Measurements from ENCODE around the gene MYL11.

DNA sequence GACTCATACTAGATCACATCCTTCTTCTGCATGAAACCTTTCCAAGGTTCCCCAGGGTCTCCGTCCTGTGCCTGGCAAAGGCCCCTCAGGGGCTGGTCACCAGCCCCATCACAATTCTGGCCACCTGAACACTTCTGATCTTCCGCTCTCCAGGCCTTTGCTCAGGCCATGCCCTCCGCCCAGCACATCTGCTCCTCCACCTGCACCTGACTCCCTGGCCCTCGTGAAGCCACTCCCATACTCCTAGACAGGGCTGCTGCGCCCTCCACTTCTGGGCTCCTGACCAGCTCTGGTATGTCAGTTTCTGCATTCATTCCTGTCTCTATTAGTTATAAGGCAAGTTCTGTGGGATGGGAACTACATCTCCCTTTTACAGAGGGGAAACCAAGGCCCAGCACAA is 1.9 kb upstream of the MYL11 start:
- TF ChIP-seq, protein P1, sequence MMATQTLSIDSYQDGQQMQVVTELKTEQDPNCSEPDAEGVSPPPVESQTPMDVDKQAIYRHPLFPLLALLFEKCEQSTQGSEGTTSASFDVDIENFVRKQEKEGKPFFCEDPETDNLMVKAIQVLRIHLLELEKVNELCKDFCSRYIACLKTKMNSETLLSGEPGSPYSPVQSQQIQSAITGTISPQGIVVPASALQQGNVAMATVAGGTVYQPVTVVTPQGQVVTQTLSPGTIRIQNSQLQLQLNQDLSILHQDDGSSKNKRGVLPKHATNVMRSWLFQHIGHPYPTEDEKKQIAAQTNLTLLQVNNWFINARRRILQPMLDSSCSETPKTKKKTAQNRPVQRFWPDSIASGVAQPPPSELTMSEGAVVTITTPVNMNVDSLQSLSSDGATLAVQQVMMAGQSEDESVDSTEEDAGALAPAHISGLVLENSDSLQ (IDR thresholded peaks at IDR 0.05) = no peak
- no peak for TF ChIP-seq ELF4 (IDR thresholded peaks at IDR 0.05)

Measured in HEK293T (cell line).